Uterus (tissue), 2 donors: ENCODE measurements around the gene SPRN.

ENCODE experiments used
- POLR2A ChIP-seq, 2 donors: fragments of 450-650 bp; IDR thresholded peaks; one replicate each; pipeline ENCODE4 v1.6.1; 2016; ENCODE audit warnings: antibody characterized with exemption in 2 of 2, mild to moderate bottlenecking in 1 of 2, moderate library complexity in 1 of 2
- TF ChIP-seq, protein P1 (sequence below), 4 experiments: fragments of 200-600 bp in 2 of 4; fragments of 450-650 bp in 2 of 4; sonication (generic) in 2 of 4; IDR thresholded peaks; one replicate each; pipeline ENCODE4 v1.5.1; 2016 to 2019; ENCODE audit warnings: antibody characterized with exemption in 4 of 4, mild to moderate bottlenecking in 2 of 4, moderate library complexity in 1 of 4

- no peak for TF ChIP-seq POLR2A (IDR thresholded peaks at IDR 0.05)
- TF ChIP-seq, protein P1, sequence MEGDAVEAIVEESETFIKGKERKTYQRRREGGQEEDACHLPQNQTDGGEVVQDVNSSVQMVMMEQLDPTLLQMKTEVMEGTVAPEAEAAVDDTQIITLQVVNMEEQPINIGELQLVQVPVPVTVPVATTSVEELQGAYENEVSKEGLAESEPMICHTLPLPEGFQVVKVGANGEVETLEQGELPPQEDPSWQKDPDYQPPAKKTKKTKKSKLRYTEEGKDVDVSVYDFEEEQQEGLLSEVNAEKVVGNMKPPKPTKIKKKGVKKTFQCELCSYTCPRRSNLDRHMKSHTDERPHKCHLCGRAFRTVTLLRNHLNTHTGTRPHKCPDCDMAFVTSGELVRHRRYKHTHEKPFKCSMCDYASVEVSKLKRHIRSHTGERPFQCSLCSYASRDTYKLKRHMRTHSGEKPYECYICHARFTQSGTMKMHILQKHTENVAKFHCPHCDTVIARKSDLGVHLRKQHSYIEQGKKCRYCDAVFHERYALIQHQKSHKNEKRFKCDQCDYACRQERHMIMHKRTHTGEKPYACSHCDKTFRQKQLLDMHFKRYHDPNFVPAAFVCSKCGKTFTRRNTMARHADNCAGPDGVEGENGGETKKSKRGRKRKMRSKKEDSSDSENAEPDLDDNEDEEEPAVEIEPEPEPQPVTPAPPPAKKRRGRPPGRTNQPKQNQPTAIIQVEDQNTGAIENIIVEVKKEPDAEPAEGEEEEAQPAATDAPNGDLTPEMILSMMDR (IDR thresholded peaks at IDR 0.05), result no peak
Observed at GRCh38 chr10:133412381-133412711, 12.1 kb downstream of the SPRN start.
